ENCODE measurements around the gene ASB18.

The ASB18 gene

DNA sequence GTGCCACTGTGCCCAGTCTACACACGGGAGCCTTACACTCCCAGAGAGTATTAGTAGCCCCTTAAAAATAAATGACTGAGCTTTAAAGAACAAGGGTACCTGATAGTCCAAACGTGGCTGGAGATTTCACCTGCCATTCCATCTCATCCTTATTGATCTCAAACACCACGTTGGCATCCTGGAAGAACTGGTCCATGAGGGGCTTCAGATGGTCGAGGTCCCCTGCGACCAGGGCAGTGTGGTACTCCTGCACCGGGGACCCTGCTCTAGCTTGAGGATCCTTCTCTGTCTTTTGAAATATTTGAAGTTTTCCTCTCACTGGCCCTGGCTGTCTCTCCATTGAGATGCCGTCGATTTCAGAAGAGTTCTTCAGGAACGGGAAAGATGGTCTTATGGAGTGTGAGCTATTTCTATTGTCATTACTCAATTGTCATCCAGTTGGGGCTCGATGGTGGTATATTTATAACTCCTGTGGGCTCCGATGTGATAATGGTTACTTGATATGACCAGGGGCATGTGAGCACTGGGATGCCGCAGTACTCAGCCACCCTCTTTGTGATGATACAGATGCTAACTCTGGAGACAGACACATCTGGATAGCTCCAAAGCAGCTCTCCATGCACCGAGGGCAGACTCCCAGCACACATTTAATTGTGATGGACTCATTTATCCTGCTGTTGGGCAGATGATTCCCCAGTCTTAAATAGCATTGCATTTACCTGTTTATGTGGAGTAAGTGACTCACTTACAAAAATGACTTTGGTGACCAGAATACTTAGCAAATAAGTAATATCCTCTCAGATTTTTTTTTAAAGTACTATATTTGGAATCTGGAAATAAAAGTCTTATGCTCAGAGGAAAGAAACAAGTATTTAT is 22.8 kb downstream of the ASB18 start:
- ChIA-PET POLR2A (no interaction called here), CTCF (no interaction called here)
- TF ChIP-seq, protein P1, sequence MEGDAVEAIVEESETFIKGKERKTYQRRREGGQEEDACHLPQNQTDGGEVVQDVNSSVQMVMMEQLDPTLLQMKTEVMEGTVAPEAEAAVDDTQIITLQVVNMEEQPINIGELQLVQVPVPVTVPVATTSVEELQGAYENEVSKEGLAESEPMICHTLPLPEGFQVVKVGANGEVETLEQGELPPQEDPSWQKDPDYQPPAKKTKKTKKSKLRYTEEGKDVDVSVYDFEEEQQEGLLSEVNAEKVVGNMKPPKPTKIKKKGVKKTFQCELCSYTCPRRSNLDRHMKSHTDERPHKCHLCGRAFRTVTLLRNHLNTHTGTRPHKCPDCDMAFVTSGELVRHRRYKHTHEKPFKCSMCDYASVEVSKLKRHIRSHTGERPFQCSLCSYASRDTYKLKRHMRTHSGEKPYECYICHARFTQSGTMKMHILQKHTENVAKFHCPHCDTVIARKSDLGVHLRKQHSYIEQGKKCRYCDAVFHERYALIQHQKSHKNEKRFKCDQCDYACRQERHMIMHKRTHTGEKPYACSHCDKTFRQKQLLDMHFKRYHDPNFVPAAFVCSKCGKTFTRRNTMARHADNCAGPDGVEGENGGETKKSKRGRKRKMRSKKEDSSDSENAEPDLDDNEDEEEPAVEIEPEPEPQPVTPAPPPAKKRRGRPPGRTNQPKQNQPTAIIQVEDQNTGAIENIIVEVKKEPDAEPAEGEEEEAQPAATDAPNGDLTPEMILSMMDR (IDR thresholded peaks at IDR 0.05; ENCODE audit: insufficient read depth, low read length, missing control alignments), result no peak
- DNase-seq (ENCODE audit: low read depth, low spot score), result no peak
- H3K4me3 ChIP-seq (ENCODE audit: low read depth, low read length), result no peak overlapping the region

DNA sequence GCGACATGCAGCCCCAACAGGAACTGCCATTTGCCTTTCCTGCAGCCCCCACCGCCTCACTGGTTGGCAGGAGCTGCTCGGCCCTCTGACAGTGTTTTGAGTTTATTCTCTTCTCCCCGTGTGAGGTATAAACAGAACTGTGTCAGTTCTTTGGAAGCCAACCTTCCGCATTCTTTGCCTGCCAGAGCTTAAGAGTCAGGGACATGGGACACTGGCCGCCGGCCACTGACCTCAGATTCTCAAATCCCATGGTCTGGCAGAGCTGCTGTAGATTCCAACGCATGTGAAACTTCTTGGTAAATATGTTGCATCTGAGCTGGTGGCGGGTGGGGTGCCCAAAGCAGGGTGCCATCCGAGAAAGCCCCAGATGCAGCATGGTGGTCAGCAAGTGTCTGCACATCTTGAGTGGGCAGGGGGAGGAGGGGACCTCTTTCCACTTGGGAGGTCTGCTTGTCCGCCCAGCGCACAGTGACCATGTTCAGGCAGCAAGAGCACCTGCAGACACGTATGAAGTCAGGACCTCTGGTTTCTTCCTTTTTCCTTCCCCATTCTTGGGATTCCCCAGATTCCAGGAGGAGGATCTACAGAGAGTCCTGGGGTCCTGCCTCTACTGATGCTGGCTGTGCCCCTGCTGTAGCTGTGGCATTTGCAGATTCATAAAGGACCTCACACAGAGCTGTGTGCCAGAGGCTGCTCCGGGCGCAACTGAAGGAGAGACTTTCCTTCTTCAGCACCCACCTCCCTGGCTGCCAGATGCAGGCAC is 23.8 kb downstream of the ASB18 start:
- ChIA-PET CTCF (no interaction called here), POLR2A (no interaction called here)
- H3K4me3 ChIP-seq (ENCODE audit: low read depth, low read length), result no peak overlapping the region
- DNase-seq (ENCODE audit: low read depth, low spot score), result no peak
- TF ChIP-seq, protein P1 (IDR thresholded peaks at IDR 0.05; ENCODE audit: insufficient read depth, low read length, missing control alignments), result no peak

DNA sequence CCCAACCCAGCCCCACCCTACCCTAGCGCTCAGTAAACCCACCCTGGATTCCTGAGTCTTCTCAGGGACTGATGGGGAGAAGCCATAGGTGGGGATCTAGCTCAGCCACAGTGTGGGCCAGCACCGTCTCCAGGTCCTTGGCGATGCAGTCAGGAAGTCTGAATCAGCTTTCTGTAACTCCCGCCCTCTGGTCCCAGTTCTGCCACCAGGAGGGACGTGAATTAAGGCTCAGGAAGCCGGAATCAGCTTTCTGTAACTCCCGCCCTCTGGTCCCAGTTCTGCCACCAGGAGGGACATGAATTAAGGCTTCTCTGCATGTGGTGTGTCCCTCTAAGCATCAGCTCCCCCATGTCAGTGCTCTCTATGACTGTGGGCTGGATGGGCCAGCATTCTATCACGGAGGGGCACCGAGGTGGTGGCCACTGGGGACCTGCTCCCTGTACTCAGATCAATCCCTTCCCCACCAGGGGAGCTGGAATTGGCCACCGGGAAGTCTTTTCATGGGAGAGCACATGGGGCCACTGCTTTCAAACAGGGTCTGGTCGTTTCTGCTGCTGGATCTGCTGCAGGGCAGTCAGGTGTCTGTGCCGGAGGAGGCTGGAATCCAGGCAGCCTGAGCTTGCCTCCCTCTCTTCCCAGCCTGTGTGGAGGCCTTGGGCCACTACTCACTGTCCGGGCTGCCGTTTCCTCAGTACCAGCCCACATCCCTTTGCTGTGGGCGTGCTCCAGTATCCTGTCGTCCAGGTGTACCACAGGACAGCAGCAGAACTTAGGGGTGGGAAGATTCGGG is 24.7 kb downstream of the ASB18 start:
- POLR2A ChIA-PET, result no interaction called here
- CTCF ChIA-PET, result no interaction called here
- DNase-seq (ENCODE audit: low read depth, low spot score), result no peak
- TF ChIP-seq, protein P1 (IDR thresholded peaks at IDR 0.05; ENCODE audit: insufficient read depth, low read length, missing control alignments), result no peak
- no peak overlapping the region for H3K4me3 ChIP-seq (ENCODE audit: low read depth, low read length)

DNA sequence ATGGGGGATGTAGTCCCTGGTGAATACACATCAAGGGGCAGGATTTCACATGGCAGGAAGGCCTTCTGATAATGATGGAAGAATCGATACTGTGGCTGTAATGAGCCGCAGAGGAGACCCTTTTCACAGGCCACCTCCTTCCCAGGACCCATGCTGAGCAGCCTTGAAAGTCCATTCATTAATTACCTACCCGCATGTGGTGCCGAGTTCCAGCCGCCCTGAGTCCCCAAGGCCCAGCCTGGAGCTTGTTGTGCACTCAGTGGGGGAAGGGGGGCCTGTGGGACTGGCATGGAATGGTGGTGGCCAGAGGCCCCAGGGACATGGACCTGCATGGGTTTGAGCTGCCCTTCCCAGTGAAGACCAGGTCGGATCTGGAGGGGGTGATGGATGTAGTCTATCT is 25.5 kb downstream of the ASB18 start:
- ChIA-PET CTCF (no interaction called here), POLR2A (no interaction called here)
- H3K4me3 ChIP-seq (ENCODE audit: low read depth, low read length), result no peak overlapping the region
- DNase-seq (ENCODE audit: low read depth, low spot score), result no peak
- TF ChIP-seq, protein P1 (IDR thresholded peaks at IDR 0.05; ENCODE audit: insufficient read depth, low read length, missing control alignments), result no peak

GRCh38 chr2:236237468-236238190 is 26.6 kb downstream of the ASB18 start:
- ChIA-PET POLR2A (no interaction called here), CTCF (no interaction called here)
- no peak for DNase-seq (ENCODE audit: low read depth, low spot score)
- no peak overlapping the region for H3K4me3 ChIP-seq (ENCODE audit: low read depth, low read length)
- TF ChIP-seq, protein P1 (IDR thresholded peaks at IDR 0.05; ENCODE audit: insufficient read depth, low read length, missing control alignments), result no peak
